DND-41 (cell line): Measurements from ENCODE around the gene VWA8.

ENCODE experiments used
- CTCF ChIP-seq: IDR thresholded peaks from 2 replicates; pipeline ENCODE4 v1.5.1; 2012; ENCODE audit warnings: borderline replicate concordance, low read length, moderate library complexity, mild to moderate bottlenecking; ENCODE audit not compliant: poor library complexity, severe bottlenecking; ENCODE audit errors: extremely low read depth
- EZH2 ChIP-seq: IDR thresholded peaks from 3 replicates; pipeline ENCODE4 v1.6.1; 2012; ENCODE audit warnings: borderline replicate concordance, low read depth, mild to moderate bottlenecking, moderate library complexity, low read length, inconsistent platforms; ENCODE audit not compliant: severe bottlenecking

DNA sequence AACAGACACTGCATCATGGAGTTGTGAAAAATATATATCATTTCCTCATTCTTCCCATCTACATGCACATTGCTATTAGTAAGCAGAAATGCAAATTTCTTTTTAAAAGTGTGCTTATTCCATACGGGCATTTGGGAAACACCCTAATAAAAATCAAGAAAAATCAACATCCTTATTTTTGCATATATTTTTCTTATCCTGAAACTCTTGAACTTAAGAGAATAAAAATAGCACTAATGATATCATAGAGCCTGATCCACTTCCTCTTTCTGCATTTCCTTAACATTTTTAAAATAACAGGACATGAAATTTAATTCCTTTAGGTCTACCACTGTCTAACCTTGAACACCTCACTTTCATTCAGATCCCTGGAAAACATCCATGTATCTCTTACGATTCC lies 123.3 kb downstream of the VWA8 start:
- TF ChIP-seq CTCF (no peak), EZH2 (no peak)
